NT2/D1 (cell line): ENCODE results near the gene KDM3A.

Experiments used
- SUZ12 ChIP-seq: IDR thresholded peaks from 2 replicates; pipeline ENCODE4 v1.6.1; 2011; ENCODE audit not compliant: insufficient read length, insufficient read depth; ENCODE audit errors: extremely low read depth
- YY1 ChIP-seq: IDR thresholded peaks from 2 replicates; pipeline ENCODE4 v1.6.1; 2011; ENCODE audit not compliant: insufficient read length, insufficient read depth
- ZNF274 ChIP-seq: IDR thresholded peaks from 2 replicates; pipeline ENCODE4 v1.6.1; 2011; ENCODE audit warnings: mild to moderate bottlenecking, low read depth, low read length

DNA sequence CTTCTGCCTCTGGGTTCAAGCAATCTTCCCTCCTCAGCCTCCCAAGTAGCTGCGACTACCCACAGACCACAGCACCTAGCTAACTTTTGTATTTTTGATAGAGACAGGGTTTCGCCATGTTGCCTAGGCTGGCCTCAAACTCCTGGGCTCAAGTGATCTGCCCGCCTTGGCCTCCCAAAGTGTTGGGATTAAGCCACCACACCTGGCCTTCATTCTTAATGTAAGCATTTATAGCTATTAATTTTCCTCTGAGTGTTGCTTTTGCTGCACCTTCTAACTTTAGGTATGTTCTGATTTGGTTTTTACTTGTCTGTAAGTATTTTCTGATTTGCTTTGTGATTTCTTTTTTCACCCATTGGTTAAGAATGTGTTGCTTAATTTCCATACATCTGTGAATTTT lies 92.4 kb downstream of the KDM3A start:
- TF ChIP-seq SUZ12 (no peak), ZNF274 (no peak), YY1 (no peak)
